Pancreas (tissue), 10 donors: Measurements from ENCODE around the gene PLEKHM3. TPM values are rescaled to one million over a fixed set of nuclear protein-coding genes. Genes with fewer than 3 reads are reported as not detected.

Experiments
- ATAC-seq, 4 donors: fragments of 200-7000 bp; cut with Tn5 transposase; one replicate each; pipeline versions ENCODE4 v1.8.0 to v1.9.1; 2020; ENCODE audit warnings: mild to moderate bottlenecking in 4 of 4, moderate library complexity in 4 of 4
- DNase-seq, 6 donors: peaks; one replicate each; pipeline ENCODE4 v3.0.0-alpha.2; 2020
- FAIRE-seq: peaks from 2 replicates; lab custom pipeline; 2012; peaks lifted over from hg19 to GRCh38; lab: Jason Lieb, UNC
- H3K27ac ChIP-seq, 4 donors: fragments of 200-600 bp; sonication (generic); 1 replicate in 3 of 4; 2 replicates in 1 of 4; pipeline versions ENCODE4 v1.5.0 to v1.8.0; 2020
- H3K27me3 ChIP-seq, 4 donors: fragments of 200-600 bp; one replicate each; pipeline ENCODE4 v1.8.0; 2021
- H3K36me3 ChIP-seq, 3 donors: fragments of 200-600 bp; sonication (generic) in 1 of 3; one replicate each; pipeline versions ENCODE4 v1.5.0 to v1.8.0; 2020 to 2021
- H3K4me1 ChIP-seq, 3 donors: fragments of 200-600 bp; one replicate each; pipeline ENCODE4 v1.8.0; 2021
- H3K4me3 ChIP-seq, 4 donors: fragments of 200-600 bp; sonication (generic) in 2 of 4; one replicate each; pipeline versions ENCODE4 v1.5.0 to v1.8.0; 2020 to 2021
- H3K9me3 ChIP-seq, 4 donors: fragments of 200-600 bp; one replicate each; pipeline ENCODE4 v1.8.0; 2021
- WGBS, 2 donors: extraction: QIAGEN DNeasy Blood & Tissue Kit; methylation state at CpG; one replicate each; pipeline ENCODE4 v1.1.7; 2013; 5-methylcytosine and 5-hydroxymethylcytosine counted together
- intact Hi-C, 3 donors: fragments of 100-400 bp; cut with DNase I; formaldehyde crosslinking; loops; one replicate each; pipeline versions ENCODE4 v1.11.1 to v1.14.2; 2022
- polyA plus RNA-seq, 2 donors: library from polyadenylated mRNA; stranded (reverse); fragments of 200-250 nt; gene quantifications; one replicate each; pipeline ENCODE4 v1.2.3, GENCODE V29; 2013
- total RNA-seq, 6 donors: library from RNA; stranded (reverse); fragmentation: NEBNext Ultra II Directional in 4 of 6; extraction: Animal tissue kit (Norgen Biotek cat#: 25700) in 4 of 6; gene quantifications; one replicate each; pipeline versions ENCODE4 v1.2.1 to v1.2.4, GENCODE V29; 2021 to 2023
- TF ChIP-seq, protein P1 (sequence below), 4 donors: fragments of 200-600 bp; sonication (generic) in 3 of 4; IDR thresholded peaks; one replicate each; pipeline versions ENCODE4 v1.5.0 to v1.8.0; 2021; ENCODE audit warnings: antibody characterized with exemption in 4 of 4
- donor health status: healthy with polysubstance abuse.
- donor health status: DM: no; HTN: no; CAD: no; lungs with moderate emphysema.
- donor health status: DM: no; HTN: no; CAD: no.
- donor health status: control.
- donor health status: control.
- donor health status: Bipolar disorder and iron deficiency.
- donor health status: DM: yes; HTN: yes; CAD: no.
- donor health status: DM: no; HTN: no; CAD: no.
- donor health status: DM: no; HTN: no; CAD: no.
- donor health status: DM: yes; HTN: yes; CAD: no.

PLEKHM3 gene
- total and polyA plus RNA-seq, 8 donors = 3.0 to 10.2 (median 5.4) TPM

- intact Hi-C loops = loop anchor here in 1 of 3 donors (10.0 kb wide), 1 partner anchor 293 kb away; no protein-coding TSS in a partner anchor
- Histone ChIP-seq H3K27ac (no peak overlapping the region), H3K27me3 (no peaks in the 10 kb centered on the region), H3K4me1 (no peaks in the 10 kb centered on the region), H3K4me3 (no peak overlapping the region), H3K9me3 (no peaks in the 10 kb centered on the region), H3K36me3 (no peaks in the 10 kb centered on the region)
- FAIRE-seq (no peak), ATAC-seq (no peak), DNase-seq (no peak)
- TF ChIP-seq, protein P1, sequence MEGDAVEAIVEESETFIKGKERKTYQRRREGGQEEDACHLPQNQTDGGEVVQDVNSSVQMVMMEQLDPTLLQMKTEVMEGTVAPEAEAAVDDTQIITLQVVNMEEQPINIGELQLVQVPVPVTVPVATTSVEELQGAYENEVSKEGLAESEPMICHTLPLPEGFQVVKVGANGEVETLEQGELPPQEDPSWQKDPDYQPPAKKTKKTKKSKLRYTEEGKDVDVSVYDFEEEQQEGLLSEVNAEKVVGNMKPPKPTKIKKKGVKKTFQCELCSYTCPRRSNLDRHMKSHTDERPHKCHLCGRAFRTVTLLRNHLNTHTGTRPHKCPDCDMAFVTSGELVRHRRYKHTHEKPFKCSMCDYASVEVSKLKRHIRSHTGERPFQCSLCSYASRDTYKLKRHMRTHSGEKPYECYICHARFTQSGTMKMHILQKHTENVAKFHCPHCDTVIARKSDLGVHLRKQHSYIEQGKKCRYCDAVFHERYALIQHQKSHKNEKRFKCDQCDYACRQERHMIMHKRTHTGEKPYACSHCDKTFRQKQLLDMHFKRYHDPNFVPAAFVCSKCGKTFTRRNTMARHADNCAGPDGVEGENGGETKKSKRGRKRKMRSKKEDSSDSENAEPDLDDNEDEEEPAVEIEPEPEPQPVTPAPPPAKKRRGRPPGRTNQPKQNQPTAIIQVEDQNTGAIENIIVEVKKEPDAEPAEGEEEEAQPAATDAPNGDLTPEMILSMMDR (IDR thresholded peaks at IDR 0.05) = no peak
- 72 to 74% methylated on average over 4 of the region's 4 CpGs for WGBS, 2 donors
Measured at GRCh38 chr2:208037564-208038487, 12.5 kb upstream of the PLEKHM3 start.

DNA sequence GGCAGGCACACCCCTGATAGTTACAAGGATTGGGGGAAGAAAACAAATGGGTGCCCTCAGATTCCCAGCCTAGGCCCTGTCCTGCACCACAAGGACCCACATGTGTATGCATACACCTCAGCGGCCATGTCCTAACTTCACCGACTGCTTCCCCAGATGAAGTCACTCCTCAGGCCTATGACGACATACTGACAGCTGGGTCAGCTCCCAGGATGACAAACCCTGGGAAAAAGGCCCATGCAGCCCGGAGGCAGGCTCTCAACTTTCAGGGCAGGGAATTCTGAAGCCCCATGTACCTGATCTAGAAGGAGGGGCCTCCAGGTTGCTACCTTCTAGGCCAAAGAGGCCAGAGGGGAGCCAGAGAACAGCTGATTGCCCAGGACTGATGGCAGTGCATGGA lies 11.0 kb upstream of the PLEKHM3 start:
- Histone ChIP-seq H3K36me3 (no peaks in the 10 kb centered on the region), H3K27ac (no peak overlapping the region), H3K9me3 (no peaks in the 10 kb centered on the region), H3K27me3 (no peaks in the 10 kb centered on the region), H3K4me3 (no peak overlapping the region), H3K4me1 (no peaks in the 10 kb centered on the region)
- intact Hi-C loops = loop anchor here in 1 of 3 donors (10.0 kb wide), 1 partner anchor 292 kb away; no protein-coding TSS in a partner anchor
- TF ChIP-seq, protein P1 (IDR thresholded peaks at IDR 0.05) = no peak
- DNase-seq (peak in 1 of 6 donors; percentile 19), FAIRE-seq (no peak), ATAC-seq (no peak)
- 39 to 44% methylated on average over 4 of the region's 4 CpGs for WGBS, 2 donors

DNA sequence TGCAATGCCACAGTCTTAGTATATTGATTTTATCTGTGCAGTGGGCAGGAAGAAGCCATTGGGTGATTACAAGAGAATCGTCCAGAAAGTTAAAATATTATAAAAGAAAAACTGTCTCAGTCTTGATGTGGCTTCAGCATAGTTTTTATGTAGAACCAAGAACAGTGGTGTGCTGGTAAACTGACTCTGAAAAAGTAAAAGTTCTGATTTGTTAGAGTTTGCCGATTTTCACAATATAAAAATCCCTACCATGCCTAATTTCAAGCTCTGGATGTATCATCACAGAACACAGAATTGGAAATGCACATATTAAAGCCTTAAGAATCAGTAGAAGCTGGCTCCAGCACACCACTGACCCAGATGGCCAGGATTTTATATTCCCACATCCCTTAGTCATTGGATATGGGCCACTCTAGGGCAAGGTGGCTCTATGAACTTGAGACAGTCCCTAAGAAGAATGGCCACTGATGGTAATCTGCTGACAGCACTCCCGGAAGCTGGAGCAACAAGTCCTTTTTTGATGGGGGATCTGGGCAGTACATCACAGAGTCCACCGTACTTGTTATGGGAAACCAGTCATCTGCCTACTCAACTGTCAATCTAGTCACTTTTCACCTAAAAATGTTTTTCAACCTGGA lies 9.3 kb upstream of the PLEKHM3 start:
- WGBS, 2 donors = 58 to 64% methylated on average over 4 of the region's 4 CpGs
- intact Hi-C loops = loop anchor here in 1 of 3 donors (10.0 kb wide), 1 partner anchor 290 kb away; no protein-coding TSS in a partner anchor
- no peaks in the 10 kb centered on the region for H3K9me3 ChIP-seq
- H3K27ac ChIP-seq = no peak overlapping the region
- ATAC-seq (no peak), FAIRE-seq (no peak), DNase-seq (no peak)
- H3K36me3 ChIP-seq = no peaks in the 10 kb centered on the region
- no peaks in the 10 kb centered on the region for H3K27me3 ChIP-seq
- no peaks in the 10 kb centered on the region for H3K4me1 ChIP-seq
- TF ChIP-seq, protein P1 (IDR thresholded peaks at IDR 0.05) = no peak
- no peak overlapping the region for H3K4me3 ChIP-seq

DNA sequence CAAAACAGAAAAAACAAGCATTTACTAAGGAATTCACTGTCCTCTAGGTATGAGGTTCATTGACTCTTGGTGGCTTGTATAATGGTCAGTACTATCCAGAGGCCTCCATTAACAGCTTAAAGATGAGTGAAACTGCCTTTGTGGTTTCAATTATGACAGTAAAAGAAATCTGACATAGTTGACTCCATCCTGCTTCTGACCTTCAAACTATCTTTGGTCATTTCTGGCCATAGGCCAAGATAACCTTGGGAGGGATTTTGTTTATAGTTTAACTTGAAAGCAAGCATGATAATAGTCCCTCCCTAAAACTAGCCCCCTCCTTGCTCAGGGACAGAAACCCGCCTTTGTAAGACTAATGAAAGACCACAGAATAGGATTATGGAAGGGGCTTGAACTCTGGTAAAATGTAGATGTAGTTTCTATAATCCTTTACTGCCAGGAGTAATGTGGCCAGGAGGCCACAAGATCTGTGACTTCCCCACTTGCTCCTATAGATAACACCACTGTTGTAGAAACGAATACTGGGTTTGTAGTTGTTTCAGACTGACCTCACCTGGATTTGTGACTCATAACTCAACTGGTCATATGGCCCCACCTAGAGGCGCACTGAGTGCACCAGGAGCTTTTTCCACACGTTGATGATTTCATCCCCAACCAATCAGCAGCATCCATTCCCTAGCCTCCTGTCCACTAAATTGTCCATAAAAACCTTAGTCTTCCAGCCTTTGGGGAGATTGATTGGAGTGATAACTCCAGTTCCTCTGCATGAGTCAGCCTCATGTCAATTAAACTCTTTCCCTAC lies 8.6 kb upstream of the PLEKHM3 start:
- Histone ChIP-seq H3K27ac (no peak overlapping the region), H3K36me3 (no peaks in the 10 kb centered on the region), H3K27me3 (no peaks in the 10 kb centered on the region), H3K4me3 (no peak overlapping the region), H3K4me1 (no peaks in the 10 kb centered on the region), H3K9me3 (no peaks in the 10 kb centered on the region)
- intact Hi-C loops = loop anchor here in 1 of 3 donors (10.0 kb wide), 1 partner anchor 289 kb away; no protein-coding TSS in a partner anchor
- TF ChIP-seq, protein P1 (IDR thresholded peaks at IDR 0.05) = no peak
- DNase-seq = peak in 2 of 6 donors; percentile 25 to 42
- ATAC-seq = peak; percentile 82 to 95 (median 84)
- WGBS, 2 donors = 41 to 47% methylated on average over 4 of the region's 4 CpGs
- FAIRE-seq = no peak
